HepG2 (cell line): ENCODE measurements around the gene ARHGAP31.

ENCODE experiments used
- CHD4 ChIP-seq: fragments of 200-600 bp; sonication (generic); IDR thresholded peaks from 2 replicates; pipeline ENCODE4 v1.7.0; 2017; ENCODE audit warnings: mild to moderate bottlenecking, low read length, borderline replicate concordance
- PHF8 ChIP-seq: sonication (generic); formaldehyde crosslinking; IDR thresholded peaks from 2 replicates; pipeline ENCODE4 v1.5.0; 2020; ENCODE audit warnings: missing genetic modification reagents
- POLR2AphosphoS5 ChIP-seq: IDR thresholded peaks from 2 replicates; pipeline ENCODE4 v1.6.1; 2012; ENCODE audit warnings: low read depth, low read length
- ZNF274 ChIP-seq: sonication (generic); formaldehyde crosslinking; IDR thresholded peaks from 2 replicates; pipeline ENCODE4 v1.5.1; 2020; ENCODE audit warnings: mild to moderate bottlenecking, missing genetic modification reagents
- TF ChIP-seq, protein P1 (sequence below): sonication (generic); formaldehyde crosslinking; IDR thresholded peaks from 2 replicates; pipeline ENCODE4 v1.5.0; 2020; ENCODE audit warnings: mild to moderate bottlenecking, missing genetic modification reagents, moderate library complexity

GRCh38 chr3:119316313-119316670 is 22.1 kb downstream of the ARHGAP31 start:
- TF ChIP-seq ZNF274 (CRISPR knock-in tag) (no peak), POLR2AphosphoS5 (no peak), CHD4 (no peak), PHF8 (no peak)
- TF ChIP-seq, protein P1, sequence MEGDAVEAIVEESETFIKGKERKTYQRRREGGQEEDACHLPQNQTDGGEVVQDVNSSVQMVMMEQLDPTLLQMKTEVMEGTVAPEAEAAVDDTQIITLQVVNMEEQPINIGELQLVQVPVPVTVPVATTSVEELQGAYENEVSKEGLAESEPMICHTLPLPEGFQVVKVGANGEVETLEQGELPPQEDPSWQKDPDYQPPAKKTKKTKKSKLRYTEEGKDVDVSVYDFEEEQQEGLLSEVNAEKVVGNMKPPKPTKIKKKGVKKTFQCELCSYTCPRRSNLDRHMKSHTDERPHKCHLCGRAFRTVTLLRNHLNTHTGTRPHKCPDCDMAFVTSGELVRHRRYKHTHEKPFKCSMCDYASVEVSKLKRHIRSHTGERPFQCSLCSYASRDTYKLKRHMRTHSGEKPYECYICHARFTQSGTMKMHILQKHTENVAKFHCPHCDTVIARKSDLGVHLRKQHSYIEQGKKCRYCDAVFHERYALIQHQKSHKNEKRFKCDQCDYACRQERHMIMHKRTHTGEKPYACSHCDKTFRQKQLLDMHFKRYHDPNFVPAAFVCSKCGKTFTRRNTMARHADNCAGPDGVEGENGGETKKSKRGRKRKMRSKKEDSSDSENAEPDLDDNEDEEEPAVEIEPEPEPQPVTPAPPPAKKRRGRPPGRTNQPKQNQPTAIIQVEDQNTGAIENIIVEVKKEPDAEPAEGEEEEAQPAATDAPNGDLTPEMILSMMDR (CRISPR knock-in tag), result no peak
